Limb (tissue), 2 donors: Measurements from ENCODE around the gene DNAJB8.

Source experiments
- DNase-seq, 2 donors: peaks; one replicate each; pipeline ENCODE4 v3.0.0-alpha.2; 2016; ENCODE audit errors: extremely low spot score in 2 of 2

Gene DNAJB8

DNA sequence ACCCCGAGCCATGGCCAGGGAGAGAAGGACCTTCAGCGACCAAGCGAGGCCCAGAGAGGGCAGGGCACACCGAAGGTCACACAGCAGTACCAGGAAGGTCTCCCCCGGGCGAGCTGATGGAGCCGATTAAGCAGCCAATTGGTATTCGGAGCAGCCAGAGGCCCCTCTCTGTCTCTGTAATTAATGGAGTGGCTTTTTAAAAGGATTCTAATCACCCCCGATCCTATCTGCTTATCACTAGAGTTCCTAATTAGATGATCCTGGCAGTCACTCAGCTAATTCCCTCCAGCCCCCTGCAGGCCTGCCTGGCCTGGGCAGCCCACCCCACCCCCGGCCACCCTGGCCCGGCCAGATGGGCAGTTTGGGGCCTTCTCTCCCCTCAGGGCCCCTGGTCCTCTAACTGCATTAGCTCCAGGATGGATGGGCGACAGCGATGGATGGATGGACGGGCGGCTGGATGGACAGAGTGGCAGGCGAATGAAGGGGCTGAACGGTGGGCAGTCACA lies 1.6 kb upstream of the DNAJB8 start:
- no peak for DNase-seq

DNA sequence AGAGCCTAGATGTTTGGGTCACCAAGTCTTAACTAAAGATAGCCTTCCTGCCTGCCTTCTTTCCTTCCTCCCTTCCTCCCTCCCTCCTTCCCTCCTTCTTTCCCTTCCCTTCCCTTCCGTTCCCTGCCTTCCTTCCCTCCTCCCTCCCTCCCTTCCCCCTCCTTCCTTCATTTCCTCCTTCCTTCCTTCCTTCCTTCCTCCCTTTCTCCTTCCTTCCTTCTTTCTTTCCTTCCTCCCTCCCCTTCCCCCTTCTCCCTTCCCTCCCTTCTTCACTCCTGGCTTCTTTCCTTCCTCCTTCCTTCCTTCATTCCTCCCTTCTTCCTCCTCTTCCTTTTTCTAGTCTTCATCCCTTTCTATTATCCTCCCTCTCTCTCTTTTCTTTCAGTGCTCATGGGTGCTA lies 2.0 kb downstream of the DNAJB8 start:
- DNase-seq, result no peak

GRCh38 chr3:128464188-128464587 lies 2.5 kb downstream of the DNAJB8 start:
- DNase-seq, result no peak

DNA sequence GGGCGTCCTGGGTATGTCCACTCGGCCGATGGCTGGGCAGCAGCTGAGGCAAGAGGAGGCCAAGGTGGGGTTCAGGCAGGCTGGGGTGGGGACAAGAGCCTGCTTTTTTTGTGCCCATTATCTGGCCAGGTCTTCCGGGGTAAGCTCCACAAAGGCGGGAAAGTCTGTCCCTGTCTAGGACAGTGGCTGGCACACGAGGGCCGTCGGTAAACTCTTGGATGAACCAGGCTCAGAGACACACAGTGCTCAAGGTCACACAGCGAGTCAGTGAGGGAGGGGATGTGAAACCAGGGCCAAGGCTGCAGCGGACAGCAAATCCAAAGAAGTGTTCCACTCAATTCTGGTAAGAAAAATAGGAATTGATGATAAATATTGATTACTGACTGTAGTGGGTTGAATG lies 2.9 kb downstream of the DNAJB8 start:
- DNase-seq, result no peak

GRCh38 chr3:128463354-128463753 lies 3.3 kb downstream of the DNAJB8 start:
- DNase-seq, result no peak

GRCh38 chr3:128462931-128463330 lies 3.8 kb downstream of the DNAJB8 start:
- DNase-seq, result no peak

DNA sequence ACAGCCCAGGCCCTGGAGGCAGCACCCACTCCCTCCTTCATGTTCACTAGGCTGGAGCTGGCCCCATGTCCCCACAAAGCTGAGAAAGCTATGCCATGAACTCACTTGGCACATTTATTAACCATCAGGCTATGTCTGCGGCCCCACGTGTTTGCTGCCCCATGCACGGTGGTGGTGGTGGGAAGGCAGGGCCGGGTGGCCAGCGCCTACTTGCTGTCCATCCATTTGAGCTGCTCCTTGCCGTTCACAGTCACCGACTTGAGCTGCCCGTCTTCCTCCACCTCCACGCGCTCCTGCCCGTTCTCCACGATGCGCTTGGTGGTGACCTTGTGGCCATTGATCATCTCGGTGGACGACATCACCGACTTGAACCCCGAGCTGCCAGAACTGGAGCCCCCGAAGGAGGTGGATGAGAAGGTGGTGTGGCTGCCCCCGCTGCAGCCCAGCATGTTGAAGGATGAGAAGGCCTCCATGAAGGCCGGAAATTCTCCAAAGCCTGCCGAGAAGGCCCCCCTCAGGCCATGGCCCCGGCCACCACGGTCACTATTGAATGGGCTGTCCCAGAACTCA lies 4.3 kb downstream of the DNAJB8 start:
- no peak for DNase-seq

- no peak for DNase-seq
These were observed 5.0 kb downstream of the DNAJB8 start for GRCh38 chr3:128461731-128462130.

- no peak for DNase-seq
These were observed 7.2 kb downstream of the DNAJB8 start for GRCh38 chr3:128459461-128459820.

DNA sequence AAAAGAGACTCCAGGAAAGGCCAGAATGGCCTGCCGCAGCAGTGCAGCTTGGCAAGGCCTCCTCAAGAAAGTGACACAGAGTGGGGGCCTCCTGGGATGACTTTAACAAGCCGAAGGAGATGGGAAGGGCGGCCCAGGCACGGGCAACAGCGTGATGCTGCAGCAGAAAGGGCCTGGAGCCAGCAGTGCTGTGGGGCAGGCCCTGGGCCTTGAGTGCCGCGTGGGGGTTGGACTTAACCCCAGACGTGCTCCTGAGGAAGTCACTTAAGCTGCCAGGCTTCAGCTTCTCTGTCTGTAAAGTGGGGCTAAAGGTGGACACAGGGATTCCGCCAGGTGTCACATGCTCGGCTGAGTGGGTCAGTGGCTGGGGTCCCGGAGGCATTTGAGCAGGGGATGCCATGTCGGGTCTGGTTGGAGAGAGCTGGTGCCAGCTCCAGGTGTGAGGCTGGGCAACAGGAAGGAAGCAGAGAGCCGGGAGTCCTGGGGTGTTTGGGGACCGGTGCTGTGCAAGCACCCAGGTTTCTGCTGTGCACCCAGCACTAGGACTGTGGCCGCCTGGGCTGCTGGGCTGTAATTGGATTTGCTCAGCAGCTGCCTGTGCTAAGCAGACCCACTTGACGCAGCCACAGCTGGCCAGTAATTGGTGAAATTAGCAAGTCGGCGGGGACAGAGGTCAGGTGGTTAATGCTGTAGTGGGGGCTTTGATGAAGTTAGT lies 7.8 kb downstream of the DNAJB8 start:
- no peak for DNase-seq

- DNase-seq, result no peak
These were observed 8.8 kb downstream of the DNAJB8 start for GRCh38 chr3:128457937-128458336.

- DNase-seq, result no peak
These were observed 9.6 kb downstream of the DNAJB8 start for GRCh38 chr3:128456776-128457715.

DNA sequence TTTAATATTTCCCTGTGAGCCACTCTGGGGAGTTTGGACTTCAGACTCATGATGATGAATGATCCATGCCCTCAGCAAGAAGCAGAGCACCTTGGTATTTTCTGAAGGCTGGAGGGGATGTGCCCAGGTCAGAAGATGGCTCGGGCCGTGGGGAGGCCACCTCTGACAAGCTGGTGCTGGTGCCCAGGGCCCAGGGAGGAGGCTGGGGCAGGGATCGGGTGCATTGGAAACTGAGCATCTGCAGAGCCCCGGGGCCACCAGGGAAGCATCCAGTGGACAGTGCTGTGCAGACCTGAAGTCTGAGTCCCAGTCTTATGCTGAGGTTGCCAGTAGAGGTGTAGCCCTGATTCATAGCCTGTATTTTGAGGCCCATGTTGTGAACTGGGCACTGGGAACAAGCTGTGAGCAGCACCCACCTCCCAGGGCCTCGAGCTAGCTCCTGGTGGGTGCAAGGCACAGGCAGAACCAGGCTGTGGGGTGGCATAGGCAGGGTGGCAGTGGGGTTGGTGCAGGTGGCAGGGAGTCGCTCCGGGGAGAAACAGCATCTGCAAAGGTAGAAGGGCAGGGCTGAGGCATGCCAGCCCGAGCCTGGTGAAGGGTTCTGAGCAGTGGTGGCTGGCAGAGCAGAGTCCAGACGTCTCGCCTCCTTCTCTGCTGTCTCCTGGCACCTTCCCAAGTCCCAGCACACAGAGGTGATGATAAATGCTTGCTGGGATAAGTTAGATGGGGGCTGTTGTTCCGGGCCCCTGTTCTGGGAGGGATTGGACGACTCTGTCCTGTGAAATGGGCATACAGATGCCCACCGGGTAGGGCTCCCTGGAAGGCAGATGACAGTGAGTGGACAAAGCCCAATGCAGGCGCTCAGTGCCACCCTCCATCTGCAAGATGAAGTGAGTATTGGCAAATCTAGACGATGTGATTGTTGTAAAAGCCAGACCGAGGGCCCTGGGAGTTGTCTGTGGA lies 10.6 kb downstream of the DNAJB8 start:
- no peak for DNase-seq

- DNase-seq, result no peak
These were observed 11.6 kb downstream of the DNAJB8 start for GRCh38 chr3:128455116-128455515.

- no peak for DNase-seq
These were observed 12.4 kb downstream of the DNAJB8 start for GRCh38 chr3:128454310-128454618.

GRCh38 chr3:128453501-128454309 lies 13.0 kb downstream of the DNAJB8 start:
- DNase-seq, result no peak

DNA sequence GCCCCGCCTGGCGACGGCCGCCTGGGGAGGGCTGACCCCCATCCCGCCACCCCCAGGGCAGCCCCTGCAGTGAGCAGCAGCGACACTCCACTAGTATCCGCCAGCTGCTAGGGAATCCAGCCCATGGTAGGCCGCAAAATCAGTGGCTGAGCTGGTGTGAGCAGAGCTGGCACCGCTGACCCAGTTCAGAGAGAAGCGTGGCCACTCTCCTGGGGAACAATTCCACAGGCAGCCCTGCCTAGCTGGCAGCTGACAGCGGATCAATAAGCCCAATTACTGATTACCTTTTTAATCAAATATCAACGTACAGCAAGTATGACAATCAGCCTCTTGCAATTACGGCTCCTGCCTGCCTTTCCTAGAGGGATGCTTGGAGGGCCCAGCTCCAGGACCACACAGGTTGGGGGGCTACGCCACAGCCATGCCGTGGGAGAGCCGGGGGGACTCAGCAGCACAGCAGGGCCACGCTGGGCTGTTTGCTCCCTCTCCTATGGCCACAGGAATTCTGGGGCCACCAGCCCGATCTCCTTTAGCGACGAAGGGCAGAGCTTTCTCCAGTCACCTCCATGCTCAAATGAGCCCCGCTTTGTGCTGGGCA lies 13.9 kb downstream of the DNAJB8 start:
- no peak for DNase-seq

DNA sequence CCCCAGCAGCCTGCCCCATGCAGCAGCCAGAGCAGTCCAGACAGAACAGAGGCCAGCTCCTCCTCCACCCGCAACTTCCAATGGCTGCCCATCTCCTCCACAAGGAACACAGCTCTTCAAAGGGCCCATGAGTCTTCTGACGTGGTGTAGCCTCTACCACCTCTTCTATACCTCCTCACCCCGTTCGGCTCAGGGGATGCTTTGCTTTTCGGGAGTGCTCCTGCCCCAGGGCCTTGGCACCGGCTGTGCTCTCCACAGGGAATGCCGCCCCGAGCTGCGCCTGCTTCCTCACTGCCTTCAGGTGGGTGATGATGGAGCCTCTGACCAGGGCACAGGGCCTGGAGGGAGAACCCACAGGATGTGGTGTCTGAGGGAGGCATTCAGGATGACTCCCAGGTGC lies 14.6 kb downstream of the DNAJB8 start:
- no peak for DNase-seq

GRCh38 chr3:128449111-128449638 lies 17.5 kb downstream of the DNAJB8 start:
- DNase-seq, result no peak

GRCh38 chr3:128448491-128448890 lies 18.2 kb downstream of the DNAJB8 start:
- DNase-seq, result no peak
